ENCODE results near the gene PHPT1. TPM values are rescaled to one million over a fixed set of nuclear protein-coding genes. Genes with fewer than 3 reads are reported as not detected.

PHPT1 gene
- total RNA-seq, 1 experiment from 2014 or later: 70.5 TPM

Other genes with a start within 250 kb of the PHPT1 start
- 0.08 TPM in 1 of 2 replicates, not detected in the other for gene EGFL7, start 186.5 kb upstream of the PHPT1 start, total RNA-seq (2014; rRNA removed; shearing (Covaris generic))
- 30.1 and 34.0 TPM in 2 replicates for gene AGPAT2, start 162.0 kb upstream of the PHPT1 start, total RNA-seq (2014; rRNA removed; shearing (Covaris generic))
- gene DIPK1B, start 136.8 kb upstream of the PHPT1 start, total RNA-seq (2014; rRNA removed; shearing (Covaris generic)): not detected in 2 replicates
- not detected in 2 replicates for gene LCN10, start 106.5 kb upstream of the PHPT1 start, total RNA-seq (2014; rRNA removed; shearing (Covaris generic))
- not detected in 2 replicates for gene LCN6, start 100.9 kb upstream of the PHPT1 start, total RNA-seq (2014; rRNA removed; shearing (Covaris generic))
- not detected in 2 replicates for gene LCN8, start 91.2 kb upstream of the PHPT1 start, total RNA-seq (2014; rRNA removed; shearing (Covaris generic))
- not detected in 2 replicates for gene LCN15, start 84.9 kb upstream of the PHPT1 start, total RNA-seq (2014; rRNA removed; shearing (Covaris generic))
- 33.5 and 44.6 TPM in 2 replicates for gene TMEM141, start 58.1 kb upstream of the PHPT1 start, total RNA-seq (2014; rRNA removed; shearing (Covaris generic))
- 0.16 TPM in 1 of 2 replicates, not detected in the other for gene CCDC183, start 53.1 kb upstream of the PHPT1 start, total RNA-seq (2014; rRNA removed; shearing (Covaris generic))
- gene RABL6, start 41.5 kb upstream of the PHPT1 start, total RNA-seq (2014; rRNA removed; shearing (Covaris generic)): 57.5 and 97.2 TPM in 2 replicates
- 0.11 and 0.16 TPM in 2 replicates for gene AJM1, start 6.9 kb upstream of the PHPT1 start, total RNA-seq (2014; rRNA removed; shearing (Covaris generic))
- 0.42 and 1.0 TPM in 2 replicates for gene MAMDC4, start 2.9 kb downstream of the PHPT1 start, total RNA-seq (2014; rRNA removed; shearing (Covaris generic))
- 266 and 387 TPM in 2 replicates for gene EDF1, start 16.9 kb downstream of the PHPT1 start, total RNA-seq (2014; rRNA removed; shearing (Covaris generic))
- 11.3 and 17.1 TPM in 2 replicates for gene TRAF2, start 37.1 kb downstream of the PHPT1 start, total RNA-seq (2014; rRNA removed; shearing (Covaris generic))
- gene FBXW5, start 95.3 kb downstream of the PHPT1 start, total RNA-seq (2014; rRNA removed; shearing (Covaris generic)): 89.0 and 93.8 TPM in 2 replicates
- gene C8G, start 95.8 kb downstream of the PHPT1 start, total RNA-seq (2014; rRNA removed; shearing (Covaris generic)): not detected in 2 replicates
- gene LCN12, start 102.9 kb downstream of the PHPT1 start, total RNA-seq (2014; rRNA removed; shearing (Covaris generic)): not detected in 2 replicates
- not detected in 2 replicates for gene PTGDS, start 128.1 kb downstream of the PHPT1 start, total RNA-seq (2014; rRNA removed; shearing (Covaris generic))
- not detected in 2 replicates for gene LCNL1, start 133.6 kb downstream of the PHPT1 start, total RNA-seq (2014; rRNA removed; shearing (Covaris generic))
- 14.5 and 15.1 TPM in 2 replicates for gene PAXX, start 143.0 kb downstream of the PHPT1 start, total RNA-seq (2014; rRNA removed; shearing (Covaris generic))
- 0.89 TPM in 1 of 2 replicates, not detected in the other for gene CLIC3, start 147.2 kb downstream of the PHPT1 start, total RNA-seq (2014; rRNA removed; shearing (Covaris generic))
- 0.81 and 1.3 TPM in 2 replicates for gene ABCA2, start 178.8 kb downstream of the PHPT1 start, total RNA-seq (2014; rRNA removed; shearing (Covaris generic))
- not detected in 2 replicates for gene FUT7, start 182.7 kb downstream of the PHPT1 start, total RNA-seq (2014; rRNA removed; shearing (Covaris generic))
- not detected in 2 replicates for gene NPDC1, start 196.8 kb downstream of the PHPT1 start, total RNA-seq (2014; rRNA removed; shearing (Covaris generic))
- not detected in 2 replicates for gene ENTPD2, start 204.7 kb downstream of the PHPT1 start, total RNA-seq (2014; rRNA removed; shearing (Covaris generic))
- gene SAPCD2, start 221.1 kb downstream of the PHPT1 start, total RNA-seq (2014; rRNA removed; shearing (Covaris generic)): 21.5 and 24.9 TPM in 2 replicates
- gene UAP1L1, start 228.1 kb downstream of the PHPT1 start, total RNA-seq (2014; rRNA removed; shearing (Covaris generic)): 3.4 and 5.6 TPM in 2 replicates
- gene MAN1B1, start 237.6 kb downstream of the PHPT1 start, total RNA-seq (2014; rRNA removed; shearing (Covaris generic)): 51.8 and 64.4 TPM in 2 replicates